ENCODE data around the gene NRBP1.

The NRBP1 gene

DNA sequence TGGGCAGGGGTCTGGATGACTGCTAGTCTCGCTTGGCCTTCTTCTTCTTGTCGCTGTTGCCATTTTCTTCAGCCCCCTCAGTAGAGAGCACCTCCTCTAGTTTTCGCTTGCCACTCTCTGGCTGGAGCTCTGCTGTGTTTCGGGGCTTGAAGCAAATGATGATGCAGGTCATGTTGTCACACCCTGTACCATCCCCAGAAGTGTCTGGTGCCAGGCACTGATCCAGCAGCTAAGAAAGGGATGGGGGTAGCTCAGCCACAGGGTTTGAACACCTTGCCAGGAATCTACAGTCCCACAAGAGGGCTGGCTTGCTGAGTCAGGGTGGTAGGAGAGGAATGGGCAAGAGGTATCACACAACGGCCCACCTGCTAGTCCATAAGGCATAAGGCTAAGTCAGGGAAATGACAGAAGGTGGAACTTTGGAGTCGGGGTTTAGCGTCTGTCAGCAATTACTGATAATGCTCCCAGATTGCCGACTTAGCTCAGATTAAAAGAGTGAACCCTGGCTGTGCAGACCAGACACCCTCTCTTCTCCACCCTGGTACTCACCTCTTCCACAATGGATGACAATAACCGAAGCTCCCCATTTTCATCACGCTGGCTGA, 46.8 kb upstream of the NRBP1 start:
- no peak for DNase-seq (ENCODE audit: extremely low spot score)
- POLR2A ChIA-PET, result interaction anchor here (2.0 kb wide), 1 partner anchor 11 kb away, joined by 7 read pairs; the partner anchor contains the start of gene SNX17
- CTCF ChIA-PET, result interaction anchor here (1.3 to 2.4 kb wide), 2 partner anchors 10 to 18 kb away, joined by 3 to 13 read pairs; partner anchors contain the start of gene SNX17
- no peak for TF ChIP-seq CTCF (IDR thresholded peaks at IDR 0.05; ENCODE audit: control extremely low read depth, extremely low read depth, low read depth, missing control alignments)

DNA sequence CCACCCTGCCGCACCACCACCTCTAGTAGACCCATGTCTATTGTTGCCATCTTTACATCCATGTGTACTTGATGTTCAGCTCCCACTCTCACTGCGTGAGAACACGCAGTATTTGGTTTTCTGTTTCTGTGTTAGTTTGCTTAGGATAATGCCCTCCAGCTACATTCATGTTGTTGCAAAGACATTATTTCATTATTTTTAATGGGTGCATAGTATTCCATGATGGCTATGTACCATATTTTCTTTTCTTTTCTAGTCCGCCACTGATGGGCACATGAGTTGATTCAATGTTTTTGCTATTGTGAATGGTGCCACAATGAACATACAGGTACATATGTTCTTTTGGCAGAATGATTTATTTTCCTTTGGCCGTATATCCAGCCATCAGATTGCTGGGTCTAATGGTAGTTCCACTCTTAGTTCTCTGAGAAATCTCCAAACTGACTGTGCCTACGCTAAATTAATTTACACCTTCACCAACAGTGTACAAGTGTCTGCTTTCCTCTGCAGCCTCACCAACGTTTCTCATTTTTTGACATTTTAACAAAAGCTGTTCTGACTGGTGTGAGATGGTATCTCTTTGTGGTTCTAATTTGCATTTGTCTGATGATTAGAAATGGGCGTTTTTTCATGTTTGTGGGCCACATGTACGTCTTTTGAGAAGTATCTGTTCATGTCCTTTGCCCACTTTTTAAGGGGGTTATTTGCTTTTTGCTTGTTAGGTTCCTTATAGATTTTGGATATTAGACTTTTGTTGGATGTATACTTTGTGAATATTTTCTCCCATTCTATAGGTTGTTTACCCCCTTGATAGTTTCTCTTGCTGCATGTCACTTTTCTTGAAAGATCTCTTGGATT, 37.4 kb upstream of the NRBP1 start:
- ChIA-PET POLR2A (no interaction called here), CTCF (interaction anchor here (1.0 kb wide), 1 partner anchor 41 kb away, joined by 3 read pairs; no protein-coding TSS in a partner anchor)
- TF ChIP-seq CTCF (IDR thresholded peaks at IDR 0.05; ENCODE audit: control extremely low read depth, extremely low read depth, low read depth, missing control alignments), result no peak
- no peak for DNase-seq (ENCODE audit: extremely low spot score)

GRCh38 chr2:27393225-27393624, 35.2 kb upstream of the NRBP1 start:
- DNase-seq (ENCODE audit: extremely low spot score), result no peak
- CTCF ChIA-PET, result interaction anchor here (1.3 kb wide), 1 partner anchor 38 kb away, joined by 3 read pairs; no protein-coding TSS in a partner anchor
- POLR2A ChIA-PET, result no interaction called here
- no peak for TF ChIP-seq CTCF (IDR thresholded peaks at IDR 0.05; ENCODE audit: control extremely low read depth, extremely low read depth, low read depth, missing control alignments)

- TF ChIP-seq CTCF (IDR thresholded peaks at IDR 0.05; ENCODE audit: control extremely low read depth, extremely low read depth, low read depth, missing control alignments), result no peak
- ChIA-PET CTCF (interaction anchor here (1.0 to 1.3 kb wide), 3 partner anchors 11 to 22 kb away, joined by 3 read pairs; partner anchors contain the start of genes PPM1G and ZNF513), POLR2A (no interaction called here)
- no peak for DNase-seq (ENCODE audit: extremely low spot score)
Observed at GRCh38 chr2:27398962-27399361, 29.5 kb upstream of the NRBP1 start.

DNA sequence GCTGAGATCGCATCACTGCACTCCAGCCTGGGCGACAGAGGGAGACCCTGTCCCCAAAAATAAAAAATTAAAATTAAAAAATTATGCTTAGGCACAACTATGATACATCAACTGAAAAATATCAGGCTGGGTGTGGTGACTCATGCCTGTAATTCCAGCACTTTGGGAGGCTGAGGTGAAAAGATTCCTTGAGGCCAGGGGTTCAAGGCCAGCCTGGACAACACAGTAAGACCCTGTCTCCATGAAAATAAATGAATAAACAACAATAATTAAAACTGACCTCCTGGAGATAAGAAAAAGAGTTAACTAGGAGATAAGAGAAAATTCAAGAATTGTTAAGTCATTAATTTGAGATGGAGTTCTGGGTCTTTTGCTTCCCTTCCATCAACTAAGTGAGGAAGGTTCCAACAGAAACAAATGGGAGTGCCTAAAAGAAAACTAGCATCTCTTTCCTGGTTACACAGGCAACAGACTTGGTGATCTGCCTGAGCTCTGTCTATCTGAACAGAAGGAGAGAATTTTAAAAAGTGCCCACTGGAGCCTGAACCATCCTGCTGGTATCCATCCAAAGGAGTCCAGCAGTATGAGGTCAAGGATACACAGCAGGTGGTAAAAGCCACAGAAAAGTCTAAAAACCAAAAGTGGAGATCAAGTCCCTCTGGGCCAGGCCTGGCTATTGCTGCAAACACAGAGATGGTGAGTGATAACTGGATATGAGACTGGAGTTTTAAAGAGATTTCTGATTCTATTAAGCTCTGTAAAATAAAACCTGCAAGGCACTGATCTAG, 27.9 kb upstream of the NRBP1 start:
- TF ChIP-seq CTCF (IDR thresholded peaks at IDR 0.05; ENCODE audit: control extremely low read depth, extremely low read depth, low read depth, missing control alignments), result no peak
- POLR2A ChIA-PET, result no interaction called here
- CTCF ChIA-PET, result interaction anchor here (0.9 to 1.1 kb wide), 3 partner anchors 9 to 283 kb away, joined by 3 read pairs; partner anchors contain the start of genes NRBP1 and PPM1G
- no peak for DNase-seq (ENCODE audit: extremely low spot score)
